ENCODE results near the gene ZBTB12. TPM values are rescaled to one million over a fixed set of nuclear protein-coding genes. Genes with fewer than 3 reads are reported as not detected.
A peak's percentile ranks its signal among the peaks of the same experiment; 100 is the strongest.

Gene ZBTB12
- total and polyA plus RNA-seq, 10 of the 15 experiments (the other 5 are each of a cell fraction or from before 2014, with no cell fraction given): 0.81 to 4.5 (median 1.7) TPM; not detected in 4

GRCh38 chr6:31898383-31899011 lies 3.4 kb downstream of the ZBTB12 start (continued):
- TF ChIP-seq REST (IDR thresholded peaks at IDR 0.05; ENCODE audit: low read depth, low read length) (no peak), RAD51 (IDR thresholded peaks at IDR 0.05) (peak; percentile 57; the same call in 1 of the 2 replicates), POLR2A (IDR thresholded peaks at IDR 0.05; ENCODE audit: low read depth, low read length) (no peak), IRF3 (IDR thresholded peaks at IDR 0.05) (no peak), SMAD1 (IDR thresholded peaks at IDR 0.05; ENCODE audit: low read depth, partially characterized antibody) (no peak), CHD1 (IDR thresholded peaks at IDR 0.05; ENCODE audit: low read depth, low read length) (no peak)
- TF ChIP-seq, protein P1, sequence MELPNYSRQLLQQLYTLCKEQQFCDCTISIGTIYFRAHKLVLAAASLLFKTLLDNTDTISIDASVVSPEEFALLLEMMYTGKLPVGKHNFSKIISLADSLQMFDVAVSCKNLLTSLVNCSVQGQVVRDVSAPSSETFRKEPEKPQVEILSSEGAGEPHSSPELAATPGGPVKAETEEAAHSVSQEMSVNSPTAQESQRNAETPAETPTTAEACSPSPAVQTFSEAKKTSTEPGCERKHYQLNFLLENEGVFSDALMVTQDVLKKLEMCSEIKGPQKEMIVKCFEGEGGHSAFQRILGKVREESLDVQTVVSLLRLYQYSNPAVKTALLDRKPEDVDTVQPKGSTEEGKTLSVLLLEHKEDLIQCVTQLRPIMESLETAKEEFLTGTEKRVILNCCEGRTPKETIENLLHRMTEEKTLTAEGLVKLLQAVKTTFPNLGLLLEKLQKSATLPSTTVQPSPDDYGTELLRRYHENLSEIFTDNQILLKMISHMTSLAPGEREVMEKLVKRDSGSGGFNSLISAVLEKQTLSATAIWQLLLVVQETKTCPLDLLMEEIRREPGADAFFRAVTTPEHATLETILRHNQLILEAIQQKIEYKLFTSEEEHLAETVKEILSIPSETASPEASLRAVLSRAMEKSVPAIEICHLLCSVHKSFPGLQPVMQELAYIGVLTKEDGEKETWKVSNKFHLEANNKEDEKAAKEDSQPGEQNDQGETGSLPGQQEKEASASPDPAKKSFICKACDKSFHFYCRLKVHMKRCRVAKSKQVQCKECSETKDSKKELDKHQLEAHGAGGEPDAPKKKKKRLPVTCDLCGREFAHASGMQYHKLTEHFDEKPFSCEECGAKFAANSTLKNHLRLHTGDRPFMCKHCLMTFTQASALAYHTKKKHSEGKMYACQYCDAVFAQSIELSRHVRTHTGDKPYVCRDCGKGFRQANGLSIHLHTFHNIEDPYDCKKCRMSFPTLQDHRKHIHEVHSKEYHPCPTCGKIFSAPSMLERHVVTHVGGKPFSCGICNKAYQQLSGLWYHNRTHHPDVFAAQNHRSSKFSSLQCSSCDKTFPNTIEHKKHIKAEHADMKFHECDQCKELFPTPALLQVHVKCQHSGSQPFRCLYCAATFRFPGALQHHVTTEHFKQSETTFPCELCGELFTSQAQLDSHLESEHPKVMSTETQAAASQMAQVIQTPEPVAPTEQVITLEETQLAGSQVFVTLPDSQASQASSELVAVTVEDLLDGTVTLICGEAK (IDR thresholded peaks at IDR 0.05; ENCODE audit: borderline replicate concordance): 0 out of 2 replicates have a peak, but pooled peaks have one; percentile 31

Measured in GM12878 (cell line).